Measurements from ENCODE around the gene MRPL55.

The MRPL55 gene

DNA sequence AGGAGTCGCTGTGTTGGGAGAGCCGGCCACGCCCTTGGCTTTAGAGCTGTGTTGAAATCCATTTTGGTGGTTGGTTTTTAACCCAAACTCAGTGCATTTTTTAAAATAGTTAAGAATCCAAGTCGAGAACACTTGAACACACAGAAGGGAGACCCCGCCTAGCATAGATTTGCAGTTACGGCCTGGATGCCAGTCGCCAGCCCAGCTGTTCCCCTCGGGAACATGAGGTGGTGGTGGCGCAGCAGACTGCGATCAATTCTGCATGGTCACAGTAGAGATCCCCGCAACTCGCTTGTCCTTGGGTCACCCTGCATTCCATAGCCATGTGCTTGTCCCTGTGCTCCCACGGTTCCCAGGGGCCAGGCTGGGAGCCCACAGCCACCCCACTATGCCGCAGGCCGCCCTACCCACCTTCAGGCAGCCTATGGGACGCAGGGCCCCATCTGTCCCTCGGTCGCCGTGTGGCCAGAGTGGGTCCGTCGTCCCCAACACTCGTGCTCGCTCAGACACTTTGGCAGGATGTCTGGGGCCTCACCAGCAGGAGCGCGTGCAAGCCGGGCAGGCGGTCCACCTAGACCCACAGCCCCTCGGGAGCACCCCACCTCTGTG, 10.7 kb downstream of the MRPL55 start:
- no peak for DNase-seq

DNA sequence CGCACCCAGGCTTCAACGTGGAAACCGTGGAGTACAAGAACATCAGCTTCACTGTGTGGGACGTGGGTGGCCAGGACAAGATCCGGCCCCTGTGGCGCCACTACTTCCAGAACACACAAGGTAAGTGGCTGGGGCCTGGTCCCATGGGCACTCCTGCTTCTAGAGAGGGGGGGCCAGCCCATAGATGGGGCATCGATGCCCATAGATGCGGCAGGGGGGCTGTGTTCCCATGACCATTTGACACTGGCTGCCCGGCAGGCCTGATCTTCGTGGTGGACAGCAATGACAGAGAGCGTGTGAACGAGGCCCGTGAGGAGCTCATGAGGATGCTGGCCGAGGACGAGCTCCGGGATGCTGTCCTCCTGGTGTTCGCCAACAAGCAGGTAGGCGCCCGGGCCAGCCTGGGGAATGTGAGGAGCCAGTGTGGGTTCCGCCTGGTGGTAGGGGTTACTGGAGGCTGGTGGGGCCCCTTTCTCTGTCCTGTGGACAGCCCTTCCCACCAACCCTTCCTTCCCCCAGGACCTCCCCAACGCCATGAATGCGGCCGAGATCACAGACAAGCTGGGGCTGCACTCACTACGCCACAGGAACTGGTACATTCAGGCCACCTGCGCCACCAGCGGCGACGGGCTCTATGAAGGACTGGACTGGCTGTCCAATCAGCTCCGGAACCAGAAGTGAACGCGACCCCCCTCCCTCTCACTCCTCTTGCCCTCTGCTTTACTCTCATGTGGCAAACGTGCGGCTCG, 11.6 kb downstream of the MRPL55 start:
- no peak for DNase-seq

DNA sequence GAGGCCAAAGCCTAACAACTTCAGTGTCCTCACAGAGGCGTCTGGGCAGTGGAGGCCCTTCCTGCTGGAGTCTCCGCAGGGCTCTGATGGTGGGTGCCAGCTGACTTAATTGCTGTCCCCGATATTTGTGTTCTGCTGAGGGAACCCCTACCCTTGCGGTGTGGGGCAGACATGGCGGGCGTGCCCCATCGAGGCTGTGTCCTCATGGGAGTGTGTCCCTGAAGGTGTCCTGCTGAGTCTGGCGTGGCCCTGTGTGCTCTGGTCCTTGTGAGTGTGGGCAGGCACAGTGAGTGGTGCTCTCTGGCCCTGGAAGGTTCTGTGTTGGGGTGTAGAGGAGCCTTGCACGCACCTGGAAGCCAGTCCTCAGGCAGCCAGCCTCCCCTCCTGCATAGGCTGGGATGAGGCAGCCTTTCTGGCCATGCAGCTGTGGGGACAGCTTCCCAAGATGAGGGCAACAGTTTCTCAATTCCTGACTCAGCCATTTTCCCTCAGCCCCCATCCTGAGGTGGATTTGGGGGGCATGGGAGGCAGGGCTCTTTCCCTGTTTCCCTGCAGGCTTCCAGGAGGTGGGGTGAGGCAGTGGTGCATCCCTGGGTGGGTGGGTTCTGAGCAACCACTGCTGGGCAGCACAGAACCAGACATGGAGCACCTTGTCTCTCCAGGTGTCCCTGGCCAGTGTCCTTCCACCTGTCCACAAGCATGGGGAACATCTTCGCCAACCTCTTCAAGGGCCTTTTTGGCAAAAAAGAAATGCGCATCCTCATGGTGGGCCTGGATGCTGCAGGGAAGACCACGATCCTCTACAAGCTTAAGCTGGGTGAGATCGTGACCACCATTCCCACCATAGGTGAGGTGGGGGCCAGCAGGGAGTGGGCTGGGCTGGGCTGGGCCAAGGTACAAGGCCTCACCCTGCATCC, 12.4 kb downstream of the MRPL55 start:
- DNase-seq, result no peak

DNA sequence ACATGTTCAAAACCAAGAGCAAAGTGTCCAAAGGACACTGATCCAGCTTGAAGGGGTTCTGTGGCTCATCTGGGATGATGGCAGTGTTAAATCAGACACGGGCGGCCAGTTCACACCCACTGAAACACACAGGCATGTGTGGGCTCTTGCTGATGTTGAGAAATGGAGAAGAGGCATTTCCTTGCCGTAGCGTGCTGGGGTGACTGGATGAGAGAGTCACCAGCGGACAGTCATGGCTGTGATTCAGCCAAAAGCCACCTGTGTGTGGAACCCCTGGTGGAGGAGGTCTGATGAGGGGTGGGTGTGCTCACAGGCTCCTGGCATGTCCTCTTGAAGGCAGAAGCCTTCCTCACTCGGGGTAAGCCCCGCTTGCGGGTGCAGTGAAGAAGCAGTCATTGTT, 13.2 kb downstream of the MRPL55 start:
- DNase-seq, result no peak

DNA sequence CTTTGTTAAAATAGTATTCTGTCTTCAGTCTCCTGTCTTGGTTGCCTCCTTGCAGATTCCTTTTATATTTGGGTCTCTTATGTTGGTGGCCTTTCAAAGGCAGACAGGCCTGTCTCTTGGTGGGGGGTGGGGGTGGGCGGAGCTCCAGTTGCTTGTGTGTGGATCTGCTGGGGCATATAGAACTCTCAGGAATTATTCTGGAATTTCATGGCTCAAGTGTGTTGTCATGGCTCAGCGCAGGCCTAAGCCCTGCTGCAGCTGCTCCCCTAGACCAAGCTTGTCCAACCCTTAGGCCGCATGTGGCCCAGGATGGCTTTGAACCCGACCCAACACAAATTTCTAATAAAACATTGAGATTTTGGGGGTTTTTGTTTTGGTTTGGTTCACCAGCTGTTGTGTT, 13.9 kb downstream of the MRPL55 start:
- no peak for DNase-seq

DNA sequence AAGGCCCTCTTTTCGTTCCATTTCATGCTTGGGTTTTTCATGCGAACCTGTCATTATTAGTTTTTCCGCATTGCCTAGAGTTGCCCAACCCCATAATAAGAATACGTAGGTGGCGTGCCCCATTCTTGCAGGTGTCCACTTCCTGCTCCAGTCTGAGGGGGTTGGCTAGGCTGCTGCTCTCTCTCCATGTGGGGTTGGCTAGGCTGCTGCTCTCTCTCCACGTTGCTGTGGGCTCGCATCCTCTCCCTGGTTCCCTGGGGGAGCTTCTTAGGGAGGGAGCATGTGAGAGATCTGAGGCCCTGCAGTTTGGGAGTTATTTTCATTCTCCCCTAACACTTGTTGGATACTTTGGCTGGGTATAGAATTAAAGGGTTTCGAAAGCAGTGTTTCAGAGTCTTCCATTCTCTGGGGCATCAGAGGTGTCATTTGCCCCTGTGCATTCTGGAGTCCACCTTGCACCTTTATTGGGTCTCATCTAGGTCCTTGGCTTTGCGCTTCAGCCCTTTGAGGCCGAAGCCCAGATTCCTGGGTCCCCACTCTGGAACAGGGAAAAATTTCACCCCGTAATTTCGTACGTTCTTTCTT, 14.6 kb downstream of the MRPL55 start:
- no peak for DNase-seq

DNA sequence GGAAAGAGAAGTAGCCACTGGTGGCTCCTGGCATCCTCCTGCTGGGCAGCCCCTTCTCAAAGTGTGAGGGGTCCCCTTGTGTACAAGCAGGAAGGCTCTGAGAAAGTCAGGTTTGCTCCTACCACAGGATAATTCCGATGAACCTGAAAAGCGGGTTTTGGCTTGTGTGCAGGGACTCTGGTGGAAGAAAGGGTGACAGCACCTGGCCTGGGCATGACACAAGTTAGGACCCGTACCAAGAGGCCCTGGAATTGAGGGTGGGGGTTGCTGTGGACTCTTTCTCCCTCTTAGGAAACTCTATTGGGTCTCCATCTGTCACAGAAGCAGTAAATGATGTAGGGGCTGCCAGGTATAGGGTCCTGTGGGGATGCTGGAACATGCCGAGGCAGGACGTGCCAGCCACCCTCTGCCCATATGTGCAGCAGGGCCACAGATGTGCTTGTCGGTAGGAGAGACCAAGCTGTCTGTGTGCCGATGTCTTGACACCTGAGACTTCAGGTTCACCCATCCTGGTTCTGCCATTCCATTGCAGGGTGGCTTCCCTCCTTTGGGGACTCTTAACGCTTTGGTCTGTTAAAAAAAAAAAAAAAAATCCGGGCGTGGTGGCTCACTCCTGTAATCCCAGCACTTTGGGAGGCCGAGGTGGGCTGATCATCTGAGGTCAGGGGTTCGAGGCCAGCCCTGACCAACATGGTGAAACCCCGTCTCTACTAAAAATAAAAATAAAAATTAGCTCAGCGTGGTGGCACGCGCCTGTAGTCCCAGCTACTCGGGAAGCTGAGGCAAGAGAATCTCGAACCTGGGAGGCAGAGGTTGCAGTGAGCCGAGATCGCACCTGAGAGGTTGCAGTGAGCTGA, 15.8 kb downstream of the MRPL55 start:
- DNase-seq, result no peak

DNA sequence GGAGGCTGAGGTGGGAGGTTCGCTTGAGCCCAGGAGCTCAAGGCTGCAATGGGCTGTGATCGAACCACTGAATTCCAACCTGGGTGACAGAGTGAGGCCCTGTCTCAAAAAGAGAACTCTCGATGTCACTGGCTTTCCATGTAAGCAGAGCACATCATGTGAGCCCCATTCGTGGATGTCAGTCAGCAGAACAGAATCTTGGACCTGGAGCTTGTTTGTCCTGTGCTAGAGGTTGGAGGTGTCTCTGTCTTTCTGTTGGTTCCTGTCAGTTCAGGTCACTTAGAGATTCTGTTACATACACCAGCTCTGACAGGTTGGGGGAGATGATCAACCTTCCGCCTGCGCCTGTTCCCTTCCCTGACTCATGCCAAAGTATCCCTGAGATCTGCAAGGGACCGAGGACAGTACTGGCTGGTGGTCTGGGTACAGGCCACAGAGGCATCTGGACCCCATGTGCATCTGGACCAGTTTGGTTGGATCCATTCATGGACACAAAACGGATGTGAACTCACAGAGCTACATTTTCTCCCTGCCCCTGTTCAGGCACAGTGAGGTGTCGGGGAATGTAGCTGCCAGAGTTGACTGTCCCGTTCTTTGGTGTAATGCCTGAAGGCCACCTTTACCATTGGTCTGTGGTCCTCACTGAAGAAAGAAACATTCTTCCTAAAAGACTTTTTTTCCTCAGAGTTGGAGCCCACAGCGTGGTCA, 16.6 kb downstream of the MRPL55 start:
- DNase-seq, result no peak

DNA sequence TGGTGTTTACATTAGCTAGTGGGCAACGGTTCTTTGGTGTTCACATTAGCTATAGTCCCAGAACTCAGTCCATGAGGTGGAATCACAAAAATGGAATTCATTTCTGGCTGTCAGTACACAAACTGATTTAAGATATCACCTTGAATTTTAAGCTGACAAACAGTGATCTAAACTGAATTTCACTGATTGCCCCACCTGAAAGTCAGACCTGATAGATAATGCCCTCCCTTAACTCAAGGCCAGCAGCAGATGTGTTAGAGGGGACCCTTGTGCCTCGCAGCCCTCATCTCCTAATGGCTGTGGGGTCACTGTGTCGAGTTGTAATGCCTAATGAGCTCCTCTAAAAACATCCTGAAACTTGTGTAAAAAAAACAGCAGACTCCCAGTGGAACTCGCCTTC, 18.0 kb downstream of the MRPL55 start:
- DNase-seq, result no peak

DNA sequence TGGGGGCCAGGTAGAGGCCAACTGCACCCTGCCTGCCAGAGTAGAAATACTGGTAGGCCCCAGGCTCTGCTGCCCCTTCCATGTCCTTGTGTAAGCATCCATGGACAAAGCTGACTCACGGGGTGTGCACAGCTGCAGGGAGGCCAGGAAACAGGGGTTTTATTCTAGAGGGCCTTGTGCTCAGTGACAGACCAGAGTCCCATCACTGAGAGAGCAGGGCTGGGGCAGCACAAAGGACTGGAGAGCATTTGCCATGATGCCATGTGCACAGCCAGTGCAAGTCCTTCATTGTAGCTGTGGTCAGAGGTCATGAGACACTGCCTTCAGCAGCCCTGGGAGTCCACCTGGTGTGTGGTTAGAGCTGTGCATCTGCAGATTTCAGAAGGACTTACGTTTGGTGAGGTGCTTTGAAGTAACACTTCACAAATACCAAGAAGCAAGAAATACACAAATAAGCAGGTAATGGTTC, 18.5 kb downstream of the MRPL55 start:
- no peak for DNase-seq

DNA sequence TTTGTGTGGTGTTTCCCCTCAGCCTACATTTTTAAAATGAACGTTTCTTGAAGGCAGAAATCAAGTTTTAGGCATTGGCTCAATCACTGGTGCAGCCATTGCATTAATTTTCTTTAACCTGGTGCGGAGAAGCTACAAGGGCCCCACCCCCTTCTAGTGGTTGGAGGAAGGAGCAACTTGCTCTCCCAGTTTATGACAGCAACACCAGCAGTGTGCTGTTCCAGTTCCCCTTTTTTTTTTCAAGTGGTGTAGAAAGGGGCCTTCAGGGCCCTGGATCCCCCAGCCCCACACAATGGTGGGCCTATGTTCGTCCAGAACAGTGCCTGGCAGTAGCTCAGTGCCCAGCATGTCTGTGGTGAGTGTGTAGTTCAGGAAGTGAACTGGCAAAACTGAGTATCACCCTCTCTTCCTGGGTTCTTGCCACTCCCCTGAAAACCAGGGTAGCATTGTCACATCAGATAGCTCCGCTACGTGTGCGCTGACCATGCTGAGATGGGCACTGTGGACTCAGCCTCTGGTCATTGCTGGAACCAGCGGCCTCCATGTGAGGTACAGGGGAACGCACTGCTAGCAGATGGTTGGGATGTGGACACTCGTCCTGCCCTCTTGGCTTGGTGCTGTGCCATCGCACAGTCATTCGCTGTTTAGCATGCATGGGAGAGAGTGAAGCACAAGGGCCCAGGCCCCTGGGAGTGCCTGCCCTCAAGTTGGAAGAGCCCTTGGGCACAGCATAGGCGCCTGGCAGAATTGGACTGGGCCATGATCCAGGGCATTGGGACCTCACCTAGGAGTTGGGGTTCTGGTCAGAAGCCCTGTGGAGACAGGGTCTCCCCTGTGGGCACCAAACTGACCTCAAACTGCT, 19.3 kb downstream of the MRPL55 start:
- DNase-seq, result no peak

DNA sequence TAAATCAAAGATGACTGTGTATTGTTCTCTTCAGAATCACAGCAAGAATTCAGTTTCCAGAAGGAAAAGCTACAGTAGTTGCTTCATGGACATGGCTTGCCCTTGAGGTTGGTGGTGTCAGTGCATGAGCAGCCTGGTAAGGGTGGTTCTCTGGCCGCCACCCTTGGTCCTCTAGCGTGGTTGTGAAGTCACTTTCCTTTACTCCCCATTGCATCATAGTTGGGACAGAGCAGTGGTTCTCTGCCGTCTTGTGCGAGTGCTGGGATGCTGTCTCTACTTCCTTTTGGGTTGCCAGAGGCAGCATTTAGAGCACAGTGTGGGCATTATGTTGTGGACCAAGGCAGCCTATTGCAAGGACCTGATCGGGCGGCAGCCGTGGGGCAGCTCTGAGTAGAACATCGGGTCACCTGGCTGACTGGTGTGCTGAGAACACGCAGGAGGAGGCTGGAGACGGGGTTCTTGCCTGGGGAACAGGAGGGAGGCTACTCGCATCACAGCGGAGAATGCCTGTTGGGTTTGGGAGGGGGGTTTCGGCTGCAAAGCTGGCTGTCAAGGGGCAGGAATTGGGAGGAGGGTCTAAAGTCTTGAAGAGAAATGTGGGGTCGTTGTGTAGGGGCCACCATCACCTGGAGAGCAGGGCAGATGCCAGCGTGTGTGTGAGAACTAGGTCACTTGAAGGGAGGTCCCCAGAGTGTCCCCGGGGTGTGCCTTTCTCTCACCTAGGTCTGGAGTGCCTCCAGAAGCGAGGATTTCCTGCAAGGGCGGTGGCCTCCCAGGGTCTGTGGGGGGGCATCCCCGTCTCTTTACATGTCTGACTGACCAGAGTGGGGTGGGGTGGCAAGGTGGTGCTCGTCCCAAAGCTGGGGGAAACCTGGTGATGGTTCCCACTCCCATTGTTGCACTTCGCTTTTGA, 20.3 kb downstream of the MRPL55 start:
- no peak for DNase-seq

DNA sequence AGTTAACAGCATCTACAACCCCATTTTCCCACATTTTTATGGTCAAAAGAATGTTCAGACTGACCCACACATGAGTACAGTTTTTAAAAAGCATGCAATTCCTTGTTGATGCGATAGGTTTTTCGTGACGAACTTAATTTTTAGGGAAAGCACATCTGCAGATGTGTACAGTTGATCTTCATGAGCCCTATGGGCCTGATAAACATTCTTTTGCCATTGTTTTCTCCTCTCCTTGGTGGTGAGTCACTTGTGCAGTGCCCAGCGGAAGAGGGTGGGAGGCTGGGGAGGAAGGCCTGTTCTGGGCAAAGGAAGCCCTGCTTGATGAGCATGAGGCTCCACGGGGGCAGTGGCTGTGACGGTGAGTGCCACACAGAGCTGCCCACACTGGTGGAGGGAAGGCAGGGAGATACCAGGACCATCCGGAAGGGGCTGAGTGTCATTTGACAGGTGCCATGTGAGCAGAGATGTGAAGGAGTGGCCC, 21.3 kb downstream of the MRPL55 start:
- DNase-seq, result peak; percentile 45

DNA sequence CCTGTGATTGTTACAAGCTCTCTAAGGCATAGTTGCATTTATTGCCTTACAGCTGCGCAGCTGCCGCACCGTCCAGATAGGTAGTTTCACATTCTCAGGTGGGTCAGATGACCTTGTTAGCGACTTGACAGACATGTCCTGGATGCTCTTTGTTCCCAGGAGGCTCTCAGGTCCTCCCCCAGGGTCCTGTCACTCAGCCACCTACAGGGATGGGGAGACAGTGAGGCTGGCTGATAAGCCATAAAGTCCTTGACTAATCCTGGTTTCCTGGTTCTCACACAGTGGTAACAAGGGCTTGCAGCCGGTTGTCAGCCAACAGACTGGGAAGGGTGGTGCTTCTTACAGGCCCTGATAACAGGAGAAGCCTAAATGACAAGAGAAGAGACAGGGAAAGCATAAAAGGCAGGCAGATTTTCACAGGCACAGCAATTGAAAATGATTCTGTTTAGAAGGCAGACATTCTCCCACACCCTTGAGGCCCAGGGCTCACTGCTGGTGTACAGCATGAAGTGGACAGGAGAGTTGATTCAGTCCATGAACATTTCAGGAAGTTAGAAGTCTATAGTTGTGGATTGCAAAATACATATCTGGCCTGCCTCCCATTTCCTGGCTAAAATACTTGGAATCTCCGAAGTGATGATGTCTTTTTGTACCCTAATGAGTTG, 23.7 kb downstream of the MRPL55 start:
- DNase-seq, result no peak

DNA sequence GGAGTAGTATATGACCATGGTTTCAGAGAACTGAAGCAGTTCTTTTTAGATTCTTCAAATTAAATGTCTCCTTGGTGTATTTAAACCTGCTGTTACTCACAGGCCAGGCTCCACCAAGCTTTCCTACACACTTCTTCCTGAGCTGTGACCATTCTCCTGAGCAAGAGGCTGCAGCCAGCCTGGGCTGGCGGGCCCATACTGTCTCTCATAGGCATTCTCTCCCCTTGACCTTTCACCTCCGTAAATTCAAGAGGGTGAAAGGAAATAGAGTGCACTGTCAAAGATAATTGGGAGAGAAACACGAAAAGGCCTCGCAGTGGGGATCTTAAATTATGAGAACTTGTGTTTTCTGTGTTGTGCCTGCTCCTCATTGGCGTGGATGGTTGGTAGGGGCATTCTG, 24.3 kb downstream of the MRPL55 start:
- DNase-seq, result no peak

DNA sequence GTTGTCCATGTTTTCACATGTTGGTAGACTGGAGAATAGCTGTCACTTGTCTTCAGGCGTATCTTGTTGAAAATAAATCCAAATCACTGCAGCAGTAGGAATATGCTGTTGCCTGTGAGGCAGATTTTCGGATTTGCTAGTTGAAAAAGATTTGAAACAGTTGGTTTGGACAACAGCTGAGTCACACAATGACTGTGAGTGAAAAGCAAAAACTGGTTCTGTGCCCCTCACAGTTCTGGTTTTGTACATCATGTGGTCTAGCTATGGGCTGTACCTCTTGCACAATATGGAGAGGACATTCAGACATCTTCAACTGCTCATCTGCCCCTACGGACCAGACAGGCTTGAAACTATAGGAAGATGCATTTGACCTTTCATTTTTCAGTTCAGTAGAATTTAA, 24.8 kb downstream of the MRPL55 start:
- DNase-seq, result no peak

DNA sequence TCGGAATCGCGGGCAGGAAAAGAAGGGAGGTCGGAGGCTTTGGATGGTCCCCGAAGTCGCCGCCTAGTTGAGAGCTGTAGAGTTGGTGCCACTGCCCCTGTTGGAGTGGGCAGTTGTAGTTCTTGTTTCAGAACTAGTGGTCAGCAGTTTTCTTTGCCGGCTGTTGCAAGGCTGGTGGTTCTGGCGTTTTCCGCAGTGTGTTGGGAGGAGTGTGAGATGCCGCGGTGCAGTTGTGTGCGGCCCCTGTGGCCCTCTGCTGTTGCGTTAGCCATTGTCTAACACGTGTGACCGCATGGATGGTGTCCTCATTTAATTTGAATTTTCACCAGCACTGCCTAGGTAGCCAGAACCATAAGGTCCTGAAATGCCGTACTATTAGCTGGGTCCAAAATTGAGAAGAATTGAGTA, 25.2 kb downstream of the MRPL55 start:
- DNase-seq, result no peak

All from CD4-positive, alpha-beta T cell treated with Interleukin-6 for 4 hours (primary cell).